NCI-H2227 (cell line): ENCODE measurements around the gene IMPACT.

Experiments
- DNase-seq: peaks from one replicate; lab custom pipeline; 2025; ENCODE audit not compliant: unreplicated experiment; lab: John Stamatoyannopoulos, UW

IMPACT gene

GRCh38 chr18:24426398-24427294 lies at the start of gene IMPACT:
TSS of gene IMPACT (plus strand) at chr18:24426670. CDS start at chr18:24426757, 87 bp downstream.
- peak; percentile 95 for DNase-seq

GRCh38 chr18:24378598-24378997 lies 47.9 kb upstream of the IMPACT start:
- DNase-seq = no peak

GRCh38 chr18:24380163-24380747 lies 46.2 kb upstream of the IMPACT start:
- DNase-seq = no peak

- no peak for DNase-seq
Measured at GRCh38 chr18:24381126-24381525, 45.3 kb upstream of the IMPACT start.

GRCh38 chr18:24386681-24387080 lies 39.8 kb upstream of the IMPACT start:
- DNase-seq = no peak

- DNase-seq = no peak
Measured at GRCh38 chr18:24388957-24389356, 37.5 kb upstream of the IMPACT start.

GRCh38 chr18:24395049-24395795 lies 31.2 kb upstream of the IMPACT start:
- DNase-seq = no peak

- no peak for DNase-seq
Measured at GRCh38 chr18:24396082-24396633, 30.3 kb upstream of the IMPACT start.

GRCh38 chr18:24397131-24397693 lies 29.3 kb upstream of the IMPACT start:
- DNase-seq = peak; percentile 90

- DNase-seq = peak; percentile 98
Measured at GRCh38 chr18:24397694-24398368, 28.6 kb upstream of the IMPACT start, which contains the start of gene OSBPL1A. TSS of gene OSBPL1A (minus strand) at chr18:24397824. CDS start at chr18:24377533, 20,291 bp downstream.

GRCh38 chr18:24398540-24398939 lies 27.9 kb upstream of the IMPACT start:
- peak; percentile 39 for DNase-seq

GRCh38 chr18:24400587-24400986 lies 25.9 kb upstream of the IMPACT start:
- no peak for DNase-seq

- DNase-seq = no peak
Measured at GRCh38 chr18:24402209-24402785, 24.2 kb upstream of the IMPACT start.

GRCh38 chr18:24403076-24403475 lies 23.4 kb upstream of the IMPACT start:
- no peak for DNase-seq

GRCh38 chr18:24404591-24404990 lies 21.9 kb upstream of the IMPACT start:
- no peak for DNase-seq

- no peak for DNase-seq
Measured at GRCh38 chr18:24408496-24408895, 18.0 kb upstream of the IMPACT start.

- DNase-seq = no peak
Measured at GRCh38 chr18:24413148-24413547, 13.3 kb upstream of the IMPACT start.

GRCh38 chr18:24414349-24415003 lies 12.0 kb upstream of the IMPACT start:
- DNase-seq = no peak

GRCh38 chr18:24417480-24417879 lies 9.0 kb upstream of the IMPACT start:
- DNase-seq = no peak
